B cell (primary cell): ENCODE results near the gene AKR1C3.

ENCODE experiments used
- EZH2 ChIP-seq: IDR thresholded peaks from 2 replicates; pipeline ENCODE4 v1.6.1; 2012; ENCODE audit warnings: borderline replicate concordance, low read depth, mild to moderate bottlenecking, moderate library complexity, low read length; ENCODE audit not compliant: insufficient read depth, poor library complexity, severe bottlenecking
- TF ChIP-seq, protein P1 (sequence below): fragments of 200-600 bp; IDR thresholded peaks from one replicate; pipeline ENCODE4 v1.8.0; 2022; ENCODE audit warnings: antibody characterized with exemption, mild to moderate bottlenecking

DNA sequence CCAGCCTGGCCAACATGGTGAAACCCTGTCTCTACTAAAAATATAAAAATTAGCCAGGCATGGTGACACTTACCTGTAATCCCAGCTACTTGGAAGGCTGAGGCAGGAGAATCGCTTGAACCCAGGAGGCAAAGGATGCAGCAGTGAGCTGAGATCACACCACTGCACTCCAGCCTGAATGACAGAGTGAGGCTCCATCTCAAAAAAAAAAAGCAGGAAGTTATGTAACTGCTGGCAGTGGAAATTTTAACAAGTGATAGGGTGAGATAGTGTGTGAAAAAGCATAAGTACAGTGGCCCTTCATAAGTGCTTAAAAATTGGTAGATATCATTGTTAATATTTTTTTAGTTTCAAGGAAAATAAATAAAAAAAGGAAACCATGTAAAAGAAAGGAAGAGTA, 12.3 kb downstream of the AKR1C3 start:
- TF ChIP-seq, protein P1, sequence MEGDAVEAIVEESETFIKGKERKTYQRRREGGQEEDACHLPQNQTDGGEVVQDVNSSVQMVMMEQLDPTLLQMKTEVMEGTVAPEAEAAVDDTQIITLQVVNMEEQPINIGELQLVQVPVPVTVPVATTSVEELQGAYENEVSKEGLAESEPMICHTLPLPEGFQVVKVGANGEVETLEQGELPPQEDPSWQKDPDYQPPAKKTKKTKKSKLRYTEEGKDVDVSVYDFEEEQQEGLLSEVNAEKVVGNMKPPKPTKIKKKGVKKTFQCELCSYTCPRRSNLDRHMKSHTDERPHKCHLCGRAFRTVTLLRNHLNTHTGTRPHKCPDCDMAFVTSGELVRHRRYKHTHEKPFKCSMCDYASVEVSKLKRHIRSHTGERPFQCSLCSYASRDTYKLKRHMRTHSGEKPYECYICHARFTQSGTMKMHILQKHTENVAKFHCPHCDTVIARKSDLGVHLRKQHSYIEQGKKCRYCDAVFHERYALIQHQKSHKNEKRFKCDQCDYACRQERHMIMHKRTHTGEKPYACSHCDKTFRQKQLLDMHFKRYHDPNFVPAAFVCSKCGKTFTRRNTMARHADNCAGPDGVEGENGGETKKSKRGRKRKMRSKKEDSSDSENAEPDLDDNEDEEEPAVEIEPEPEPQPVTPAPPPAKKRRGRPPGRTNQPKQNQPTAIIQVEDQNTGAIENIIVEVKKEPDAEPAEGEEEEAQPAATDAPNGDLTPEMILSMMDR = no peak
- TF ChIP-seq EZH2 = no peak
